HCT116 (cell line): ENCODE results near the gene ADAM8. TPM values are rescaled to one million over a fixed set of nuclear protein-coding genes. Genes with fewer than 3 reads are reported as not detected.

Experiments
- ATAC-seq: fragments of 200-7000 bp; cut with Tn5 transposase; 2 replicates; pipeline ENCODE4 v1.9.1; 2020; ENCODE audit warnings: mild to moderate bottlenecking, moderate library complexity
- BruUV-seq: library from RNA; stranded (reverse); fragments of 400-500 nt; replicated peaks from 2 replicates; lab custom pipeline; 2021; lab: Mats Ljungman, UMichigan
- CTCF ChIA-PET: fragments of 300-600 bp; sonication (Branson Sonifier 250); formaldehyde crosslinking; loops from one replicate; lab custom pipeline; 2021; ENCODE audit warnings: antibody characterized with exemption; lab: Charles Lee
- POLR2A ChIA-PET: fragments of 300-600, 350-600 bp; sonication (Branson Sonifier 250); formaldehyde crosslinking; loops from one replicate; lab custom pipeline; 2021; ENCODE audit warnings: antibody characterized with exemption; lab: Charles Lee
- RAD21 ChIA-PET, 2 experiments: fragments of 300-600 bp; sonication (Branson Sonifier 250); formaldehyde crosslinking; loops; one replicate each; lab custom pipeline; 2023; ENCODE audit warnings: low total read pairs in 2 of 2; ENCODE audit not compliant: uncharacterized antibody in 2 of 2, unreplicated experiment in 2 of 2, low non-redundant PET in 1 of 2; lab: Charles Lee
- DNase-seq: peaks from one replicate; pipeline ENCODE4 v3.0.0-alpha.2; 2010; ENCODE audit warnings: low read depth, low spot score
- H2AFZ ChIP-seq: fragments of 200-600 bp; shearing (Covaris generic), sonication (generic); 2 replicates; pipeline ENCODE4 v1.6.1; 2017; ENCODE audit warnings: low read depth, mixed run types, mixed read lengths, antibody characterized with exemption, low read length; ENCODE audit not compliant: poor library complexity, severe bottlenecking
- H3K27ac ChIP-seq: 2 replicates; pipeline ENCODE4 v1.5.1; 2012; ENCODE audit warnings: low read depth, low read length
- H3K27me3 ChIP-seq: fragments of 200-600 bp; sonication (generic); 2 replicates; pipeline ENCODE4 v1.6.1; 2016; ENCODE audit warnings: mixed run types, low read length, mixed read lengths; ENCODE audit not compliant: insufficient read depth
- H3K36me3 ChIP-seq, 2 experiments: fragments of 200-500 bp in 1 of 2; fragments of 200-600 bp in 1 of 2; sonication (Bioruptor generic) in 1 of 2; sonication (generic) in 1 of 2; 2 replicates each; pipeline versions ENCODE4 v1.5.1 to v1.6.1; 2014 to 2016; ENCODE audit warnings: low read length in 2 of 2, inconsistent platforms in 1 of 2, mixed read lengths in 1 of 2, mixed run types in 1 of 2; ENCODE audit not compliant: insufficient read depth in 2 of 2, control insufficient read depth in 1 of 2
- H3K4me1 ChIP-seq, 2 experiments: fragments of 200-600 bp in 1 of 2; sonication (generic) in 1 of 2; 2 replicates each; pipeline versions ENCODE4 v1.5.1 to v1.6.1; 2012 to 2017; ENCODE audit warnings: low read length in 2 of 2, inconsistent platforms in 1 of 2, mild to moderate bottlenecking in 1 of 2, mixed read lengths in 1 of 2, mixed run types in 1 of 2, moderate library complexity in 1 of 2; ENCODE audit not compliant: insufficient read depth in 2 of 2, control insufficient read depth in 1 of 2
- H3K4me2 ChIP-seq: fragments of 200-600 bp; sonication (generic); 2 replicates; pipeline ENCODE4 v1.6.1; 2017; ENCODE audit warnings: mixed run types, low read length, mixed read lengths
- H3K4me3 ChIP-seq, 2 experiments: fragments of 200-600 bp in 1 of 2; sonication (generic) in 1 of 2; replicated peaks in 1 of 2; 2 replicates each; pipeline ENCODE4 v1.5.1; 2011 to 2016; ENCODE audit warnings: low read length in 2 of 2, control low read depth in 1 of 2, low read depth in 1 of 2, mild to moderate bottlenecking in 1 of 2, mixed read lengths in 1 of 2, mixed run types in 1 of 2
- H3K79me2 ChIP-seq: fragments of 200-600 bp; sonication (generic); 2 replicates; pipeline ENCODE4 v1.6.1; 2017; ENCODE audit warnings: mild to moderate bottlenecking, mixed run types, low read length, moderate library complexity, mixed read lengths; ENCODE audit not compliant: insufficient read depth
- H3K9ac ChIP-seq: fragments of 200-600 bp; sonication (generic); 2 replicates; pipeline ENCODE4 v1.6.1; 2016; ENCODE audit warnings: low read length, mixed read lengths
- H3K9me2 ChIP-seq: fragments of 200-600 bp; sonication (generic), shearing (Covaris generic); 2 replicates; pipeline ENCODE4 v1.6.1; 2017; ENCODE audit warnings: mixed run types, mild to moderate bottlenecking, moderate library complexity; ENCODE audit not compliant: insufficient read depth
- H3K9me3 ChIP-seq, 2 experiments: fragments of 200-500 bp in 1 of 2; fragments of 200-600 bp in 1 of 2; sonication (Bioruptor generic) in 1 of 2; sonication (generic) in 1 of 2; 2 replicates each; pipeline ENCODE4 v1.6.1; 2014 to 2017; ENCODE audit warnings: low read length in 2 of 2, mixed read lengths in 2 of 2, inconsistent platforms in 1 of 2, low read depth in 1 of 2, mild to moderate bottlenecking in 1 of 2, mixed run types in 1 of 2, moderate library complexity in 1 of 2; ENCODE audit not compliant: control insufficient read depth in 1 of 2, insufficient read depth in 1 of 2
- H4K20me1 ChIP-seq: fragments of 200-600 bp; sonication (generic), shearing (Covaris generic); 2 replicates; pipeline ENCODE4 v1.6.1; 2017; ENCODE audit warnings: mixed run types, mild to moderate bottlenecking, moderate library complexity; ENCODE audit not compliant: insufficient read depth
- CBX3 ChIP-seq: IDR thresholded peaks from 2 replicates; pipeline ENCODE4 v1.6.1; 2012; ENCODE audit warnings: low read depth
- CEBPB ChIP-seq: IDR thresholded peaks from 2 replicates; pipeline ENCODE4 v1.6.1; 2012; ENCODE audit warnings: low read depth
- EGR1 ChIP-seq: IDR thresholded peaks from 2 replicates; pipeline ENCODE4 v1.6.1; 2012; ENCODE audit warnings: low read depth
- EZH2 ChIP-seq: fragments of 200-600 bp; sonication (generic); IDR thresholded peaks from 2 replicates; pipeline ENCODE4 v1.6.1; 2017; ENCODE audit warnings: antibody characterized with exemption, mixed run types
- EZH2phosphoT487 ChIP-seq: fragments of 200-600 bp; IDR thresholded peaks from 2 replicates; pipeline ENCODE4 v1.6.1; 2018; ENCODE audit warnings: antibody characterized with exemption, borderline replicate concordance
- FOSL1 ChIP-seq: IDR thresholded peaks from 2 replicates; pipeline ENCODE4 v1.6.1; 2012; ENCODE audit warnings: low read depth
- POLR2A ChIP-seq: IDR thresholded peaks from 2 replicates; pipeline ENCODE4 v1.7.0; 2011; ENCODE audit warnings: borderline replicate concordance; ENCODE audit not compliant: insufficient read depth, insufficient read length; ENCODE audit errors: extremely low read depth
- POLR2AphosphoS5 ChIP-seq: IDR thresholded peaks from 2 replicates; pipeline ENCODE4 v1.6.1; 2011; ENCODE audit warnings: mild to moderate bottlenecking, low read depth, low read length, moderate library complexity
- RAD21 ChIP-seq: IDR thresholded peaks from 2 replicates; pipeline ENCODE4 v1.6.1; 2012; ENCODE audit warnings: low read depth, mild to moderate bottlenecking
- SIN3A ChIP-seq: IDR thresholded peaks from 2 replicates; pipeline ENCODE4 v1.6.1; 2012; ENCODE audit warnings: low read depth
- SP1 ChIP-seq: IDR thresholded peaks from 2 replicates; pipeline ENCODE4 v1.6.1; 2012; ENCODE audit warnings: low read depth
- TCF7L2 ChIP-seq: IDR thresholded peaks from 2 replicates; pipeline ENCODE4 v1.7.0; 2011; ENCODE audit warnings: borderline replicate concordance, inconsistent platforms; ENCODE audit not compliant: insufficient read depth, insufficient read length; ENCODE audit errors: extremely low read depth
- YY1 ChIP-seq: IDR thresholded peaks from 2 replicates; pipeline ENCODE4 v1.6.1; 2011; ENCODE audit warnings: low read length, low read depth, moderate library complexity, mild to moderate bottlenecking; ENCODE audit not compliant: insufficient replicate concordance; ENCODE audit errors: extremely low read depth
- ZFX ChIP-seq: fragments of 450-650 bp; IDR thresholded peaks from 2 replicates; pipeline ENCODE4 v1.6.1; 2017
- intact Hi-C: fragments of 100-400 bp; cut with micrococcal nuclease; formaldehyde crosslinking; loops from 2 replicates; pipeline ENCODE4 v1.10.0; 2022
- total RNA-seq: library from RNA; stranded (reverse); gene quantifications from one replicate; pipeline ENCODE4 v1.2.1, GENCODE V29; 2021; ENCODE audit not compliant: unreplicated experiment
- TF ChIP-seq, protein P1 (sequence below): IDR thresholded peaks from 2 replicates; pipeline ENCODE4 v1.6.1; 2011; ENCODE audit warnings: mild to moderate bottlenecking, low read length, moderate library complexity; ENCODE audit not compliant: insufficient replicate concordance; ENCODE audit errors: extremely low read depth
- TF ChIP-seq, protein P2 (sequence below), 3 experiments: fragments of 200-600 bp in 1 of 3; sonication (generic) in 1 of 3; IDR thresholded peaks in 2 of 3; conservative IDR thresholded peaks in 1 of 3; 2 replicates each; pipeline ENCODE4 v1.5.1; 2012 to 2017; ENCODE audit warnings: low read depth in 2 of 3, low read length in 2 of 3, antibody characterized with exemption in 1 of 3, borderline replicate concordance in 1 of 3, control low read depth in 1 of 3, mild to moderate bottlenecking in 1 of 3, mixed read lengths in 1 of 3, mixed run types in 1 of 3, moderate library complexity in 1 of 3; ENCODE audit not compliant: insufficient read depth in 1 of 3
- TF ChIP-seq, protein P3 (sequence below): IDR thresholded peaks from 2 replicates; pipeline ENCODE4 v1.6.1; 2012; ENCODE audit warnings: low read depth

The ADAM8 gene
- total RNA-seq, 1 experiment from 2014 or later, result 4.1 TPM

DNA sequence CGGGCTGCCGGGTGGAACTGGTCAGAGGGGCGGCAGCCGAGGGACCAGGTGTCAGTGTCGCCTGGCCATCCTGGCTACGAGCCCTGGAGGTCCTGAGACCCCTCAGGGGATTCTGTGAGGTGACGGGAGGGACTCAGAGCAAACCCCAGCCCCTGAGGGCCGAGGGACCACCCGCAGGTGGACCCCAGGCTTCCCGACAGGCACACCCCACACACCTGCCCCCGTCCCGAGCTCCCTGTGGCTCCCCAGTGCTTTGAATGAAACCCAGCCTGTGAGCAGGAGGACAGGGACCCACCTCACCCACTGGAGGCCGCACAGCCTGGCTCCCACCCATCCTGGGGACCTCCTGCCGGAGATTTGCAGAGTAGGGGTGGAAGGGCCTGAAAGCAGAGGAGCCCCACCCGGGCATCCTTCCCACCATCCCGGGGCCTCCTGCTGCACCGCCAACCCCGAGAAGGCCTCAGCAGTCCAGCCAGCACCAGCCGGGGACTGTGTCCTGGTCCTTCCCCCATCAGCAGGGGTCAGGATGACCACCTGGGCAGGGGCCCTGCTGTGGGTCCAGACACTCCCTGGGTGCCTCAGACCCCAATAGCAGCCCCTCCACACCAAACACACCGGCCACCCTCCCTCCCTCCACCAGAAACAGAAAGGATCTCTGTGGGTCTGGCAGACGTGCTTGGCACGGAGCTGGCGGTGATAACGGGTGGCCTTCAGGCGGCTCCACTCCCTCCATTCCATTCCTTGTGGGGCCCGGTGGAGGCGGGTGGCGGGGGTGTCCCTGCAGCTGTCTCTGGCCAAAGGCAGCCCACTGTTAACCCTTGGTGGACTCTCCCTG, 25.1 kb downstream of the ADAM8 start:
- TF ChIP-seq TCF7L2, result no peak
- TF ChIP-seq EGR1, result no peak
- TF ChIP-seq POLR2A, result no peak
- TF ChIP-seq CEBPB, result no peak
- no peak for TF ChIP-seq EZH2
- TF ChIP-seq SIN3A, result no peak
- no peak for TF ChIP-seq ZFX
- TF ChIP-seq POLR2AphosphoS5, result no peak
- no peak for TF ChIP-seq SP1
- TF ChIP-seq, protein P1, sequence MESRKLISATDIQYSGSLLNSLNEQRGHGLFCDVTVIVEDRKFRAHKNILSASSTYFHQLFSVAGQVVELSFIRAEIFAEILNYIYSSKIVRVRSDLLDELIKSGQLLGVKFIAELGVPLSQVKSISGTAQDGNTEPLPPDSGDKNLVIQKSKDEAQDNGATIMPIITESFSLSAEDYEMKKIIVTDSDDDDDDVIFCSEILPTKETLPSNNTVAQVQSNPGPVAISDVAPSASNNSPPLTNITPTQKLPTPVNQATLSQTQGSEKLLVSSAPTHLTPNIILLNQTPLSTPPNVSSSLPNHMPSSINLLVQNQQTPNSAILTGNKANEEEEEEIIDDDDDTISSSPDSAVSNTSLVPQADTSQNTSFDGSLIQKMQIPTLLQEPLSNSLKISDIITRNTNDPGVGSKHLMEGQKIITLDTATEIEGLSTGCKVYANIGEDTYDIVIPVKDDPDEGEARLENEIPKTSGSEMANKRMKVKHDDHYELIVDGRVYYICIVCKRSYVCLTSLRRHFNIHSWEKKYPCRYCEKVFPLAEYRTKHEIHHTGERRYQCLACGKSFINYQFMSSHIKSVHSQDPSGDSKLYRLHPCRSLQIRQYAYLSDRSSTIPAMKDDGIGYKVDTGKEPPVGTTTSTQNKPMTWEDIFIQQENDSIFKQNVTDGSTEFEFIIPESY, result no peak
- TF ChIP-seq EZH2phosphoT487, result no peak
- TF ChIP-seq, protein P2, sequence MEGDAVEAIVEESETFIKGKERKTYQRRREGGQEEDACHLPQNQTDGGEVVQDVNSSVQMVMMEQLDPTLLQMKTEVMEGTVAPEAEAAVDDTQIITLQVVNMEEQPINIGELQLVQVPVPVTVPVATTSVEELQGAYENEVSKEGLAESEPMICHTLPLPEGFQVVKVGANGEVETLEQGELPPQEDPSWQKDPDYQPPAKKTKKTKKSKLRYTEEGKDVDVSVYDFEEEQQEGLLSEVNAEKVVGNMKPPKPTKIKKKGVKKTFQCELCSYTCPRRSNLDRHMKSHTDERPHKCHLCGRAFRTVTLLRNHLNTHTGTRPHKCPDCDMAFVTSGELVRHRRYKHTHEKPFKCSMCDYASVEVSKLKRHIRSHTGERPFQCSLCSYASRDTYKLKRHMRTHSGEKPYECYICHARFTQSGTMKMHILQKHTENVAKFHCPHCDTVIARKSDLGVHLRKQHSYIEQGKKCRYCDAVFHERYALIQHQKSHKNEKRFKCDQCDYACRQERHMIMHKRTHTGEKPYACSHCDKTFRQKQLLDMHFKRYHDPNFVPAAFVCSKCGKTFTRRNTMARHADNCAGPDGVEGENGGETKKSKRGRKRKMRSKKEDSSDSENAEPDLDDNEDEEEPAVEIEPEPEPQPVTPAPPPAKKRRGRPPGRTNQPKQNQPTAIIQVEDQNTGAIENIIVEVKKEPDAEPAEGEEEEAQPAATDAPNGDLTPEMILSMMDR (IDR thresholded peaks at IDR 0.05 in 2 of 3, conservative IDR thresholded peaks at IDR 0.05 in 1 of 3; ENCODE audit: borderline replicate concordance in 1 of 3, insufficient read depth in 1 of 3, low read depth in 2 of 3, low read length in 2 of 3), result no peak
- no peak for TF ChIP-seq FOSL1
- no peak for TF ChIP-seq RAD21
- TF ChIP-seq CBX3, result no peak
- TF ChIP-seq YY1, result no peak
- TF ChIP-seq, protein P3, sequence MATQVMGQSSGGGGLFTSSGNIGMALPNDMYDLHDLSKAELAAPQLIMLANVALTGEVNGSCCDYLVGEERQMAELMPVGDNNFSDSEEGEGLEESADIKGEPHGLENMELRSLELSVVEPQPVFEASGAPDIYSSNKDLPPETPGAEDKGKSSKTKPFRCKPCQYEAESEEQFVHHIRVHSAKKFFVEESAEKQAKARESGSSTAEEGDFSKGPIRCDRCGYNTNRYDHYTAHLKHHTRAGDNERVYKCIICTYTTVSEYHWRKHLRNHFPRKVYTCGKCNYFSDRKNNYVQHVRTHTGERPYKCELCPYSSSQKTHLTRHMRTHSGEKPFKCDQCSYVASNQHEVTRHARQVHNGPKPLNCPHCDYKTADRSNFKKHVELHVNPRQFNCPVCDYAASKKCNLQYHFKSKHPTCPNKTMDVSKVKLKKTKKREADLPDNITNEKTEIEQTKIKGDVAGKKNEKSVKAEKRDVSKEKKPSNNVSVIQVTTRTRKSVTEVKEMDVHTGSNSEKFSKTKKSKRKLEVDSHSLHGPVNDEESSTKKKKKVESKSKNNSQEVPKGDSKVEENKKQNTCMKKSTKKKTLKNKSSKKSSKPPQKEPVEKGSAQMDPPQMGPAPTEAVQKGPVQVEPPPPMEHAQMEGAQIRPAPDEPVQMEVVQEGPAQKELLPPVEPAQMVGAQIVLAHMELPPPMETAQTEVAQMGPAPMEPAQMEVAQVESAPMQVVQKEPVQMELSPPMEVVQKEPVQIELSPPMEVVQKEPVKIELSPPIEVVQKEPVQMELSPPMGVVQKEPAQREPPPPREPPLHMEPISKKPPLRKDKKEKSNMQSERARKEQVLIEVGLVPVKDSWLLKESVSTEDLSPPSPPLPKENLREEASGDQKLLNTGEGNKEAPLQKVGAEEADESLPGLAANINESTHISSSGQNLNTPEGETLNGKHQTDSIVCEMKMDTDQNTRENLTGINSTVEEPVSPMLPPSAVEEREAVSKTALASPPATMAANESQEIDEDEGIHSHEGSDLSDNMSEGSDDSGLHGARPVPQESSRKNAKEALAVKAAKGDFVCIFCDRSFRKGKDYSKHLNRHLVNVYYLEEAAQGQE, result no peak
- TF ChIP-seq, all 23 proteins: peak for 0
- ChIA-PET RAD21 (no interaction called here), POLR2A (no interaction called here), CTCF (no interaction called here)
- H3K9ac ChIP-seq, result no peak overlapping the region
- H3K9me2 ChIP-seq, result no peaks in the 10 kb centered on the region
- H3K36me3 ChIP-seq, result no peaks in the 10 kb centered on the region
- H3K79me2 ChIP-seq, result no peaks in the 10 kb centered on the region
- H3K4me3 ChIP-seq, result no peak overlapping the region
- no TSS peak for BruUV-seq
- no peak for DNase-seq
- no peaks in the 10 kb centered on the region for H3K27me3 ChIP-seq
- ATAC-seq, result no peak
- H3K4me2 ChIP-seq, result no peak overlapping the region
- no peaks in the 10 kb centered on the region for H3K4me1 ChIP-seq
- no peak overlapping the region for H3K27ac ChIP-seq
- intact Hi-C loops, result loop anchor here (10.0 kb wide), 1 partner anchor 347 kb away; no protein-coding TSS in a partner anchor
- no peaks in the 10 kb centered on the region for H3K9me3 ChIP-seq
- H4K20me1 ChIP-seq, result no peaks in the 10 kb centered on the region
- no peak overlapping the region for H2AFZ ChIP-seq
